SHP77 (cell line): ENCODE results near the gene USP10.
A peak's percentile ranks its signal among the peaks of the same experiment; 100 is the strongest.

Experiments
- DNase-seq, 2 experiments: peaks; one replicate each; lab custom pipeline; 2025; lab: John Stamatoyannopoulos, UW

USP10 gene

DNA sequence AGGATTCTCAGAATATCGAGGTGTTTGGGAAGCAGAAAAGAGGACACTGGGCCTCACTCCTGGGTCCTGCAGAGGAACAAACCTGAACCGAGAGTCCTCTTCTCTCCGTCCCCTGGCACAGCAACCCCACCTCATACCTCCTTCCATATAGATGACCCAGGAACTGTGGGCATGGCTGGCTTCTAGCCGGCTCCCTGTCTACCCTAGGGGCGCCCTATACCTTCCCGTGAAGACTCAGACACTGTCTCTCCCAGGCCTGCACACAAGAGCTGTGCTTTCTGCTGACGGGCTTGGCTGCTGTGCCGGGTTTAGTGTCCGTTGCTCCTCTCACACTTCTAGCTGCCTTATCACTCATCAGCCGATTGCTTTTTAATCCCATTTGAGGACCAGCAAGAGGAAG lies 73.5 kb downstream of the USP10 start:
- no peak for DNase-seq

DNA sequence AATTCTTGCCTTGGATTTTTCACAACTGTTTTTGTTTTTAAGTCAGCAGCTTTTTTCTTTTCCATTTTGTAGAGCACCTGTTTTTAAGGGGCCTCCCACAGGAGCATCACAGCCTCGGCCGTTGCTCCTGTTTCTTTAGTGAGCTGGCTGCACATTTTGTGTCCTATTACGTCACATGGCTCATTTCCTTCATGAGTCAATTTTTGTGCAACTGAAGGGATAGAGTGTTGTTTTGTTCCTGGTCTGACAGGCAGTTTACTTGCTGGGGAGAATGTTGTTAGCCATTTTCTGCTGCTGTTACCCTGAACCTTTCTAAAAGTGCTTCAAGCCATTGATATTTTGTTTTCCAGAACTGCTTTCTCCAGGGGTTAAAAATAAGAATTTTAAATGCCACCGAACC lies 75.0 kb downstream of the USP10 start:
- DNase-seq, result no peak

DNA sequence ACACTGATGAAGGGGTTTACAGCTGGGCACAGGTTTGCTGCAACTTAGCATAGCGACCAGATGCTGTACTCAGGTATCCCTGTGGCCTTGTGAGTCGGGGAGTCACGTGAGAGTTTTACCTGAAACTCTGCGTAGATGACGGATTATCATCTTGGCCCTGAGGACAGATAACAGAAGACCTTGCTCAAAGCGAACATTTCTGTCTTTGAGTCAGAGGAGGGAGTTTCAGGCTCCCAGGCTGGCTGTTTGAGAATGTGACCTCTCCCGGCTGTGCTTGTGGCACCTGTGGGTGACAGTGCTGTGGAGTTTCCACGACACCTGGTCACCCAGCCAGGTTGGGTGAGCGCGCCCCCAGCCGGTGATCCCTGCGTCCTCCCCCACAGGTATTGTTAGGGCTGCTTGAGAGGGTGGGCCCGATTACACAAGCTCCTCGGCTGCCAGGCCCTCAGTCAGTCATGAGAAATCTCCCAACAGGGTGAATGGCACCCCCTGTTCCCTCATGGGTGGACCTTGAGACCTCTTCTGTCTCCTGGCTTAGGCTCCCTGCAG lies 75.5 kb downstream of the USP10 start:
- DNase-seq, result no peak

DNA sequence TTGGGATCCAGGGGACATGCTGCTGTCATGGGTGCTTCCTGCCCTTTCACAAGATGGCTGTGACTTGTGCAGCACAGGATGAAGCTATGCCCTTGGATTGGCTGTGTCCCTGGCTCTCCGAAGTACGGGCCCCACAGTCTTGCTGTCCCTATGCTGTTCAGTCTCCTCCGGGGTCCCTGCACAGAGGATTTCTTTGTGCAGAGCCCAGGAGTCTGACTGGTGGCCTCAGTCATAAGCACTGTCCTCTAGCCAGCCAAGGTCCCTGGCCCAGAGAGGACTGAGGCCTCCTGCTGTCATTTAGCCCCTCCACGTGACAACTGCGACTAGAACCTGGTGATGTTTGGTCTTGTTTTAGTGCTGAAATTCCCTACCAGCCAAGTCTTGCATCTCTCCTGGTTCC lies 77.6 kb downstream of the USP10 start:
- DNase-seq, result no peak

DNA sequence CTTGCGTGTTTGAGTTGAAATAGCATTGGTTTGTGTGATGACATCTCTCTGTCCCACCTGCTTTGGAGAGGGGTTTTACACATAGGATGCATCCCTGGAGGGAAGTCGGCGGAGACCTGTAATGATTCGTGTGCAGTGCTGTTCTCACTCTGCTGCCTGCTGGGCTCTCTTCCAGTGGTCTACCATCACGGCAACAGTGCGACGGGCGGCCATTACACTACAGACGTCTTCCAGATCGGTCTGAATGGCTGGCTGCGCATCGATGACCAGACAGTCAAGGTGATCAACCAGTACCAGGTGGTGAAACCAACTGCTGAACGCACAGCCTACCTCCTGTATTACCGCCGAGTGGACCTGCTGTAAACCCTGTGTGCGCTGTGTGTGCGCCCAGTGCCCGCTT lies 78.9 kb downstream of the USP10 start:
- DNase-seq, result no peak

DNA sequence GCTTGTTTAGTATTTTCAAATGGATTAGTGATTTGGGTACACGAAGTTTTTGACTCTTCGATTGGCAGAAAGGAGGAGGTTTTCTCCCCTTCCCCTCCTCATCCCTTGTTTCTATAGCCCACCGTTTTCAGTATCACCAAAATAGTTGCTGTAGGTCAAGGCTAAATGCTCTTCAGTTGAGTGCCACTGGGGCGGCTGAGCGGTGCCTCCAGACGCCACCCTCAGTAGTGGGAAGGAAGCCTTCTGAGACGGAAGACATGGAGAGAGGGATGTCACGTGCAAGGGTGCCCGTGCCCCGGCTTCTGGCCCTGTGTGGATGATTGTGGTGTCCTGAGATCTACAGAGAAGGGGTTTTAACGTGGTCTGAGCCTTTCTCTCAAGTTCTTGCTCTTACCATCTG lies 80.3 kb downstream of the USP10 start:
- no peak for DNase-seq

DNA sequence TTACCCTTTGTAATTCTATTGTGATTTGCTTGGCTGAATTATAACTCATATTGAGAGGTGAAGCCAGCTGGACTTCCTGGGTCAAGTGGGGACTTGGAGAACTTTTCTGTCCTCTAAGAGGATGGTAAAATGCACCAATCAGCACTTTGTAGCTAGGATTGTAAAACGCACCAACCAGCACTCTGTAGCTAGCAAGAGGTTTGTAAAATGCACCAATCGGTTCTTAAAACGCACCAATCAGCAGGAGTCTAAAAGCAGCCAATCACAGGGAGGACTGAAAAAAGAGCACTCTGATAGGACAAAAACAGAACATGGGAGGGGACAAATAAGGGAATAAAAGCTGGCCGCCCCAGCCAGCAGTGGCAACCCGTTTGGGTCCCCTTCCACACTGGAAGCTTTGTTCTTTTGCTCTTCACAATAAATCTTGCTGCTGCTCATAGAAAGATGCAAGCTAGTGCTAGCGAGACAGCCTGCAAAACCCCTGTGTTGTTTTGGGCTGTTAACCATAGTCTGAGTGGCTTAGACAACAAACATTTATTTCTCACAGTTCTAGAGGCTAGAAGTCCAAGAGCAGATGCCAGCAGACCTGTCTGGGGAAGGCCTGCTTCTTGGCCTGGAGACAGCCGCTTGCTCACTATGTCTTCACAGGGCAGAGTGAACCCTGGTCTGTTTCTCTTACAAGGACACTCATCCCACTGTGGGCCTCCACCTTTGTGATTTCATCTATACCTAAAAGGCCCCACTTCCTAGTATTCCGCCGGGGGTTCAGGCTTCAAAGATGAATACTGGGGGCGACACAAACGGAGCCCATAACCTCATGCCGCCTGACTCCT lies 81.0 kb downstream of the USP10 start:
- DNase-seq, result no peak

DNA sequence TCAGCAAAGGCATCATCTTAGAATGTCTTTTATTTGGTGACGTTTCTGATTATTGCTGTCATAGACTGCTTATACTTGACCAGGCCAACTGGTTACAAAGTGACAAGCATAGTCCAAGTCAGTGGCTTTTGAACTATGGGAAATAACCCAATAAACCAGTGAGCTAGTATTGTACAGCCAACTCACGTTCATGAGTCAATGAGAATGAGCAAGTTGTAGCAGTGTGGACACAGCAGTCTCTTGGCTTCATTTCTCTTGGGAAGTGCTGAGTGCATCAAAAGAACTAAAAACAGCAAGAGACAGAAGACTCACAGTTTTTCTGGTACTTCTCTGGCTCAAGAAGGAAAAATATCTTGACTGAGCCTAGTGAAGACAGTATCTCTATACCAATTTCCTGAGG lies 83.0 kb downstream of the USP10 start:
- no peak for DNase-seq

DNA sequence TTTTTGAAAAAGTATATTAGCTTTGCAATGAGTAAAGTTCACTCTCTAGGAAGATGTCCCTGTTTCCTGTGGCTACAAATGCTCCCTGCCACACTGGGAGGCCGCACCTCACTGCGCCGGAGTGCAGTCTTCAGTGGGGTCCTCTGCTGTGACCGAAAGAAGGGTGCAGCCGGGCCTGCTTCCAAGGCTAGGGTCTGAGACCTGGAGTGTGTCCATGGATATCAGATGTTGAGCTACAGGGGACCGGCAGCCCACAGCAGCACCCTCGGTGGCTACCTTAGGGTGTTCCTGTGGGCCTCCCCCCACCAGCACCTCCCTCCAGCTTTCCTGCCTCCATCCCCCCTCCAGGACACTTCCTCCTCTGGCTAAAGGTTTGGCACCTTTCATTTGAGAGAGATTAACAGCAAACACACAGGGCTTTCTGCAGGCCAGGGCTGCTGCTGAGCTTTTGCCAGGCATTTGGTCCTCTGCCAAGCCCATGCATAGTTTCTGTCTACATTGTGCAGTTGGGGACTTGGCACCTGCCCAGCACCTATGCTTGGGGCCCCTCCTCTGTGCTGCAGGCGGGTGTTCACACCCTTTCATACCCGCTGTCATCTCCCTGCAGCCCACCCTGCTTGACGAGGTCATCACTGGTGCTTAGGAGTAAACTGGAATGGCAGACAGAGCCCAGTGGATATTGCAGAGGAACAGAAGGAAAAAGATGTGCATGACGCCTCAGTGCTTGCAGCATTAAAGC lies 86.2 kb downstream of the USP10 start:
- DNase-seq, result peak; percentile 86 to 89

DNA sequence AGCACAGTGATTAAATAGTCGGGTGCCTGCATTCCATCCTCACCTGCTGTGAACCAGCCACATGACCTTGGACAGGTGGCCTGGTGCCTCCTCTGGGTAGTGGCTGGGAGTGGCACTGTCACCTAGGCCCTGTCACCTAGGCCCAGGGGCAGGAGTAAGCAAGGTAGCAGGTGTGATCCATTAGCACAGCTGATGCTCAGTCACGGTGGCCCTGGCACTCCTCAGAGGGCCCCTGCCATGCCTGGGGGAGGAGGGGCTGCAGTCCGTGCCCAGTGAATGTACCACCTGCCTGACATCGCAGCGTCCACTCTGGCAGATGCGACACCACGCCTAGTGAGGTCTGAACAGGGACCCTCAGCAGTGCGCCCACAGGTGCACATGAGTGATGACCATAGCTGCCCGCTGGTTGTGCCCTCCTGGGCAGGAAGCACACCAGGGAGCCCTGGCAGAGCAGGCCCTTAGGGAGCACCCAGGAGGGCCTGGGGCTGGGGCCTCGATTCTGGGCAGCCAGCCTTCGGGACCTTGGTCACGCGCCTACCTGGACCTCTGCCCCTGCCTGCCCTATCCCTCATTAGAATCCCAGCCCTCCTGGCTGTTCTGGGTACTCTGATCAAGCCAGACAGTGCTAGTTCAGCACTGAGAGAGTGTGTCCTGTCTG lies 86.9 kb downstream of the USP10 start:
- peak in 1 of 2 experiments; percentile 64 for DNase-seq

DNA sequence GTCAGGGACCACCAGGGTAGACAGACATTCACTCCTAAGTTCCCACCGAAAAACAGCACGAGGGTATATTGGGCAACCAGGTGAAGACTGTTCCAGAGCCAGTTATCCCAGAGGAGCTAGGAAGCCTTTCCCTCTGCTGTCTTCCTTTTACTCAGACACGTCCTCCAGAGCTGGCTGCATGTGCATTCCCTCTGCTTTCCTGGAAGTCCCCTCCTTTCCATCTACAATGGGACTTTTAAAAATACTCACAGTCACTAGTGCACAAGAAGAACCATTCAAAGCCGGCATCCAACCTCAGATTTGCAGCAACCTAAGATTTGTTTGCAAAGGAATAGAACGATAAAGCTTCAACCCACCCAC lies 87.4 kb downstream of the USP10 start:
- DNase-seq, result no peak

DNA sequence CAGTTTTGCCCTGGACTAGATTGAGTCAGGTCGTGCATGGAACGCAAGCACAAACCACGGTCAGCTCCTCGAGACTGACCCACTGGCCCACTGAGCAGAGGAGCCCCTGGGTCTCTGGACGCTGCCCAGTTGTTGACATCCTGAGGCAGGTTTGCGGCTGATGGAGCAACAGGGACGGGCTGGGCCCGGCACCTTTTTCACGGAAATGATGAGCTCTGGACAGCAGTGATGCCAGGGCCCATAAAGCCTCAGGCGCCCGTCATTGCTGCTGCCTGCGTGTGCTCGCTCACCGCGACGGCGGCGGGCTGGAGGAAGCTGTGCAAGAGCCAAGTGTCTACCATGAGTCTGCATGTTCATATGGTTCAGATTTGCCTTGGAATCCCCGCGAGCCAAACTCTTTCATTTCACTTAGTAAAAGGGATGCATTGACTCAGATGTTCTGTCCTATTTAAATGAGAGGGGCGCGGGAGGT lies 89.2 kb downstream of the USP10 start:
- DNase-seq, result no peak

DNA sequence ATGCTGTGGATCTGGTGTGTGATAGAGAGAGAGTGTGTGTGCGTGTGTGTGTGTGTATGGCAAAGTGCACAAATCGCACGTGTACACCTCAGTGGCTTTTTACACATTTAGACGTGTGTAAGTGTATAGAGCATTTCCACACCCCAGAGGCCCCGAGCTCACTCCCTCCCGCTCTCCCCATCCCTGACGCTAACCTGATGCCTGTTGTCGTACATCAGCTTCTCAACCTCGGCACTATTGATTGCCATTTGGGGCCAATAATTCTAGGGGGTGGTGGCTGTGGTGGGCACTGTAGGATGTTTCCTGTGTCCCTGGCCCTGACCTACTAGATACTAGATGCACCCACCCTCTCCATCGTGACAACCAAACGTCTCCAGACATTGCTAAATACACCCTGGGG lies 89.6 kb downstream of the USP10 start:
- no peak for DNase-seq

DNA sequence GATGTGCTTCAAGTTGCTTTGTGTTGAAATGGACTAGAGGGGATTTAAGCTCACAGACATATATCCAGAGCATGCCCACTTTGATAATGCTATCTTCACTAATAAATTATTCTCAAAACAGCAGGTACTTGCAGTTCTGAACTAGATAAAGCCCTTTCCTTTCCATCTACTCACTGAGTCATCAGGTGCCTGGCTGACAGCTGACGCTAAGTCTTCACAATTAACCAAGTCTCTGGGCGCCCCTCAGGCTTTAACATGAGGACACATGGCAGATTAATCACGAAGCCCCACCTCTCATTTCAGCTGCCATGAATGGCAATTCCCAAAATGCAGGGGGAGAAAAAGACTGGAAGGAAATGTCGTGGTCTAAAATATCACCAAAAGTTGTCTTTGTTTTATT lies 90.5 kb downstream of the USP10 start:
- DNase-seq, result no peak

DNA sequence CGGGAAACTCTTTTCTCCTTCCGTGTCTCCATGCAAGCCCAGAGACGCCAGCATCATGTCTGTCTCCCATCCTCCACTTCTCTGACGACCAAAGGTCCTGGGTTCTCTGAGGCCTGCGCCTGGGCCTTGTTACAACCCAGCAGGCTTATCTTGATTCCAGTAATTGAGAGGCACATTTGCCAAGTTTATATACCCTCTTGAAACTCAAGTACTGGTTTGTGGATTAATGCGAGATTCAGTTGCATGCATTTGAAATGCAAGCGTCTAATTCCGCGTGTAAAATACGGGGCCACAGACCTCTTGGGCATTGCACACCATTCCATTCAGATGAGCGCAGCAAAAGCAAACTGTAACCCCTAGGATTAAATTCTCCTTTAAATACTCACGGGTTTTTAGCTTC lies 91.3 kb downstream of the USP10 start:
- DNase-seq, result no peak

DNA sequence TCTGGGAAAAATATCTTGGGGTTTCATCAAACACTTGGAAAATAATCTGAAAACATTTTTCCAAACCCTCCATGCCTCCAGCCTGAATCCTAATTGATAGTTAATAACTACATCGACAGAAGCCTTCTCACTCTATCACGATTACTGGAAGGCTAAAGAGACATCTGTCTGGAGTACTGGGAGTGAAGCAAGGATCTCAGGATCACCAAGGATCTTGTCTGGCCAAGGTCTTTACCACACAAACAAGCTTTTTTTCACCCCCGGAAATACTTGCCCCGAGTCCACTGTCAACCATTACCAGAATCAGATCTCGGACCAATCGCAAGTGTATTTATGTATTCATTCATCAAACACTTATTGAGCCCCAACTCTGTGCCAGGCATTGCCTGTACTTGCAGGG lies 91.7 kb downstream of the USP10 start:
- no peak for DNase-seq

DNA sequence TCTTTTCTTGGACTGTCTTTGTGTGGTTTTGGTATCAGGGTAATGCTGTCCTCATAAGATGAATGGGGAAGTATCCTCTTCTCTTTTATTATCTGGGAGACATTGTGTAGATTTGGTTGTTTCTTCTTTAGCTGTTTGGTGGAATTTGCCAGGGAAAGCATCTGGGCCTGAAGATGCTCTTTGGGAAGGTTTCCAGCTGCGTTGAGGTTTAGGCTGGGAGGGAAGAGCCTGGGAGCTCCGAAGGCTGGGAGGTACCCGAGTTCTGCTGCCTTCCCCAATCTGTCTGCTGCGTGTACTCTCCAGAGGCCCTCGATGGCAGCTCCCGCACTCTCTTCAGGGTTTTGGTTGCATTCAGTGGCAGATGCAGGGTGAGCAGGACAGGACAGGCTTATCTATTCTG lies 94.4 kb downstream of the USP10 start:
- no peak for DNase-seq

DNA sequence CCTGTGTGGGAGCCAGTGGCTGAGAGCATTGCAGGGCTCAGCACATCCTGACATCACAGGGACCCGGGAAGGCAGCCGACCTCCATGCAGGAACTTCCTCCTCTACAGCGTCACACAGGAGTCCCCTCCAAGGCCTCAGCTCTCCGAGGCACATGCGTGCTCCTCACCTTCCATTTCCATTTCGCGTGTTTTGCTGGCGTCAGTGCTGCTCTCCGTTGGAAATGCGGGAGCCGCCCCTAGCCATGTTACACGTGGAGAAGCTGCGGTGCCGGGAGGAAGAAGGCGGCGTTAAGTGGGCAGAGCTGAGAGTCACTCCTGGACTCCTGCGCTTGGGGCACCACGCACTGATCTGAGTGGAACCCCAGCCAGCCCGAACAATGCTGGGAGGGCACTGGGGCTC lies 94.8 kb downstream of the USP10 start:
- DNase-seq, result no peak

DNA sequence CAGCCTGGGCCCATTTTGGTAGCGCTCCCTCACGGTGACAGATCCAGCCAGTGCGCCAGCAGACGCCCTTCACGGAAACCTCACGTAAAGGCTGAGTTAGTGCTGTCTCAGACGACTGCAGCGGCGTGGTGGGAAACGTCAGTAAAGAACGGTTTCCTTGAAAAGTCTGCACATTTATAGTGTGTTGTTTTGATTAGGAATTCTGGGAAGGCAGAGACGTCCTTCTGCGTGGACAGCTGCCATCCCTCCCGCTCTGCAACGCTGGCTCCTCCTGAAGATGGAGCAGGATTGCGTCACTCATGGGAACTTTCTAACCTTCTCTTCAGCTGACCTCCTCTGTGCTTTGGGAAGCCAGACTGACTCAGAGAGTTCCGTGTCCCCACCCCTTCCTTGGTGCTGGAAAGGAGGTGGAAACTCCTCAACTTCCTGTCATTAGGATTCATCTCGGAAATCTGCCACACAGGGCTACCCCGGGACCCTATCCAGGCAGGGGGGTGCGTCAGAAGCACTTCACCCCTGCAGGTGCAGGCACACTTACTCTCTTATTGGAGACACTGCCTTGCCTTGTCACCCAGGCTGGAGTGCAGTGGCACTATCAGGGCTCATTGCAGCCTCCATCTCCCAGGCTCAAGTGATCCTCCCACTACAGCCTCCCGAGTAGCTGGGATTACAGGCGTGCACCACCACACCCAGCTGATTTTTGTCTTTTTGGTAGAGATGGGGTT lies 95.7 kb downstream of the USP10 start:
- peak; percentile 29 to 30 for DNase-seq

DNA sequence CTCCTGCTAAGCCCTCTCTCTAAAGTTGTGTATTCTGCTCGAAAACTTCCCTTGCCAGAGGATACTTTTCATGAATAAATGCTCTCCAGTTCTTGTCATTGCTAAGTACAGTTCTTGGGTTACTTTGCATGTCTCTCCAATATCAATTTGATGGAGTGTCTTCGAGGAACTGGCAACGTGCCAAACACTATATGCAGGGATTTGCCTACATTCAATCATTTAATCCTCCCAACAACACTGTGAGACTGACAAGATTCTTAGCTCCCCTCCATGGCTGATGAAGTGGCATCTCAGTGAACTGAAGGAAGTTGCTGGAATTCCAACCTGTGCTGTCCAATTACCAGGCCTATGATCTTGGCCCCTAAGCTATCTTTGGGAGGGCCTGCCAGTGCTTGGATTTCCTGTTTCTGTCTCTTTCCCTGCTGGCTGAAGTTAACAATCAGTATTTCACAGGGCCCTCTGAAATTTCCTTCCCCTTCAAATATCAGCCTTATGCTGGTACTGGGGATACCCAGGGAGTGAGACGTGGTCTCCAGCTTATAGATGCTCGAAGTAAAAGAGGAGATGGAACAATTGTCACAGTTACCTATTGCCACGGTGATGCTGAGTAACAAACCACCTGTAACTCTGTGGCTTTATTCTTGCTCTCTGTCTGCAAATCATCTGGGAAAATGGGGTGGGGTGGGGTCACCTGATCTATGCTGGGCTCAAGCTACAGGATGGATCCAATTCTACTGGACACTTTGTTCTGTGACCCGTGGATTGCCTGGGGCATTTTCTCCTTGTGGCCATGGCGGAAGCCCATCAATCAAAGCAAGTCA lies 100.6 kb downstream of the USP10 start:
- DNase-seq, result no peak

DNA sequence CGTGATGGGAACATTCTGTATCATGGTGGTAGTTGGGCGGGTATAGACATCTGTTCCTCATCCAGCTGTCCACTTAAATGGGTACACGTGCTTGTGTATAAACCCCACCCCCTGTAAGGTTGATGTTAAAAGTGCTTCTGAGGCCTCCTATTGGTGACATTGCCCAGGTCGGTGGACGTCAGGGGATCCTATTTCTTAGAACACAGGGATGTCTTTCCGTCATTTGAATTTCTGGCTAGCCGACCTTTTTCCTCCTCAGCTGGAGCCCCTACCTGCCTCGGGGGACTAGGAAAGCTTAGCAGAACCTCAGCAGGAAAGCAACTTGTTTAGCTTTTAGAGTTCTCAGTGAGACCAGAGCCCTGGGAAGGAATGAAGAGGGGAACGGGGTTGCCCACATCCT lies 103.3 kb downstream of the USP10 start:
- no peak for DNase-seq
